Measurements from ENCODE around the gene ARHGEF4.

ARHGEF4 gene

DNA sequence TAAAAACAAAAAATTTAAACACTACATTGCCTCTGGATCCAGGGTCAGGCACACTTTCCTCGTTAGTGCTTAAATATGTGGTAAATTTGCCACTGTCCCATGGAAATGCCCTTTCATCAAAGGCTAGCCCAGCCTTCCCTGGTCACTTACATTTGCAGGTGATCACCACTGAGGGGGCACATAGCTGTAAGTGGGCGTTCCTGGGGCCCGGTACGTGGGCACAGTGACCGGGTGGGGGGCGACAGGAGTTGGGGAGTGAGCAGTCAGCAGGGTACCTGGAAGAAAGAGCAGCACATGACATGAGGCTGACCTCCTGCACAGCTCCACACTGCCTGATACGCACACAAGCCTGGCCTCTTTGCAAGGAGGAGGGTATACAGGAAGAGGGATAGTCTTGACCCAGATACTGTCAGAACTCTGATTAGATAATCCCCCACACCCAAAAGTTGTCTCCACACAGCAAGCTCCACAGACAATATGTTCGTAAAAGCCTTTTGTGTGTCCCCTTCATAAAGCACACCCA, 216.1 kb downstream of the ARHGEF4 start:
- no peaks in the 10 kb centered on the region for H3K9me3 ChIP-seq (replicated peaks in 1 of 11)
- H3K27ac ChIP-seq: no peak overlapping the region
- no peak overlapping the region for H3K9ac ChIP-seq
- no peak overlapping the region for H3K4me3 ChIP-seq
- peaks cover 86 to 100% (median 98%) of the 10 kb centered on the region in 11 experiments for H4K20me1 ChIP-seq
- TF ChIP-seq Cebpa-rat (IDR thresholded peaks at IDR 0.05): no peak
- no peak overlapping the region for H3K4me2 ChIP-seq
- H3K36me3 ChIP-seq: peaks cover 99 to 100% (median 100%) of the 10 kb centered on the region in 11 experiments
- no peaks in the 10 kb centered on the region for H3K27me3 ChIP-seq
- no peaks in the 10 kb centered on the region for H3K4me1 ChIP-seq

DNA sequence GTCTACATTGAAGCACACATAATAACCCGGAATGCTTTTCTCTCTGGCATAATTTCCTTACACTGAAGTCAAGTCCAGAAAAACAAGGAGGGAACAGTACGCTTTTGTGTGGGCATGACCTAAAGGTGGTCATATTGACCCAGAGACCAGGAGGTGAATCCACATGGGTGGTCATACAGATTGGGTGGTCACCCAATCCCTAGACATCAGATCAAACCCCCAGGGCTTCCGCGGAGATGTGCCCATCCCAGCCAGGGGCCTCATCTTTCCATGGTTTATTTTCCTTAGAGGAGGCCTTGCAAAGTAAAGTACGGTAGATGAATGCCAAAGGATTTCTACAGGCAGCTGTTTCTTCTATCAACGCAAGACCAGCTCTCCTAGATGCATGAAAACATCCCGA, 217.8 kb downstream of the ARHGEF4 start:
- Histone ChIP-seq H3K9ac (no peak overlapping the region), H3K4me1 (no peaks in the 10 kb centered on the region), H3K27ac (no peak overlapping the region), H3K27me3 (no peaks in the 10 kb centered on the region), H4K20me1 (peaks cover 86 to 100% (median 99%) of the 10 kb centered on the region in 11 experiments), H3K9me3 (replicated peaks in 1 of 11) (no peaks in the 10 kb centered on the region), H3K4me2 (no peak overlapping the region), H3K36me3 (peaks cover 99 to 100% (median 100%) of the 10 kb centered on the region in 11 experiments), H3K4me3 (no peak overlapping the region)
- no peak for TF ChIP-seq Cebpa-rat (IDR thresholded peaks at IDR 0.05)

DNA sequence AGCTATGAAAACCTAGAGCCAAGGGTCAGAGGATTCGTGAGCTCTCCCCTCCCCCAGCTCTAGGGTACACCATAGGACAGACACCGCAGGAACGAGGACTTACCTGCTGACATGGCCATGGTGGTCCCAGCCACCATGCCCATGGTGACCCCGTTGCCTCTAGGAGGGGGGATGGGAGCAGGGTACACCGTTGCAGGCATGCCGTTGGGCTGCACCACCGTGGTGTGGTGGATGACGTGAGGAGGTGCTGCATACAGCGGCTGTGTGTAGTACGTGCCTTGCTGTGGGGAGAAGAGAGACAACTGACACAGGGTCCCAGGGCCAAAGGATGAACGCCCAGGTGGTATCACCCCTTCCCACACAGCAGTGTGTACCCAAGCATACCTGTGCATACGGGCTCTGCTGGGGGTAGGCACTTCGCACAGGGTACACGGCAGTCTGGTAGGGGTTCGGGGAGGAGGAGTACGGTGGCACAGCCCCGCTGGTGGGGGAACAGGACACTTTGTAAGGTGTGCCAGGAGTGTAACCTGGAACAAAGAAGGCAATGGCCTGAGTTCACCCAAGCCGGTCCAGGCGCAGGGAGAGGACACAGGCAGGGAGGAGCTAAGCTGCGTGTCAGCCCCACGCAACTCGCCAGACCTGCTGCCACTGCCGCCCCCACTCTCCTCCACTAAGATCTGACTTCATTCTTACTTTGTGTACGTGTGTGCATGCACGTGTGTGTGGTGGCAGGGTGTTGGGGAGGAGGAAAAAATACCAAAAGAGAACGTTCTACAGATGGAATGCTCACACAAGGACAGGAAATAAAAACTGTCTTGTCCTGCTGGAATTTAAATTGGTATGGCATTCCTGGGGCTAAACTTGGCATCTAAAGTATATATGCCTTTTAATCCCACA, 218.7 kb downstream of the ARHGEF4 start:
- TF ChIP-seq Cebpa-rat (IDR thresholded peaks at IDR 0.05): no peak
- no peak overlapping the region for H3K4me2 ChIP-seq
- H3K27ac ChIP-seq: no peak overlapping the region
- H3K27me3 ChIP-seq: no peaks in the 10 kb centered on the region
- H3K9ac ChIP-seq: no peak overlapping the region
- no peak overlapping the region for H3K4me3 ChIP-seq
- H3K4me1 ChIP-seq: no peaks in the 10 kb centered on the region
- H4K20me1 ChIP-seq: peaks cover 93 to 100% (median 99%) of the 10 kb centered on the region in 11 experiments
- no peaks in the 10 kb centered on the region for H3K9me3 ChIP-seq (replicated peaks in 1 of 11)
- H3K36me3 ChIP-seq: peaks cover 100% of the 10 kb centered on the region in 11 experiments

DNA sequence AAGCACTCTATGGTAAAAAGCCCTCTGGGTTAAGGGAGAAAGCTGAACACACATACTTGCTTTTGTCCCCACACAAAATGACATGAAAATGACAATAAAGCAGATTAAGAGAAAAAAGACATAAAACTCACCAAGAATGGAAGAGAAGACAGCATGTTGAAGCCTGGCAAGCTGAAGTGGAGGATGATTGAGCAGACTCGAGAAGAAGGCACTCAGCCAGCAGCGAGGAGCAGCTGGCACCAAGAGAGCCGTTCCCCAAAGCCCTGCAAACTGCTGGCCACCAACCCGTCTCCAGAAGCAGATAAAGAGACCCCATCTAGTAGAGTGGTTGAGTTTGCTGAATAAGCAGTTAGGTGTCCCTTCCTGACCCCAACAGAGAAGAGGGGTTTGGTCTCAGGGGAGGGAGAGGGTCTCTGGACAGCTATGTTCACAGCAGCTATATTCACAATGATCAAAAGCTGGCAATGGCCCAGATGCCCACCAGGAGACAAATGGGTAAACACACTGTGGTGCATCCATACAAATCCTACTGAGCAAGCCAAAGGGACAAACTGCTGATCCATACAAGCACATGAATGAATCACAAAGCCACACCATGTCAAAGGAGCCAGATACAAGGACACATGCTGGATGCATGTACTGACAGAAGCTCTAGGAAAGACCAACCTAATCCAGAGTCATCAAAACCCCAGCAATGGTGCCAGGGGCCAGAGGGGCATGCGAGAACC, 219.7 kb downstream of the ARHGEF4 start:
- Histone ChIP-seq H3K4me3 (no peak overlapping the region), H3K4me2 (no peak overlapping the region), H3K27ac (no peak overlapping the region), H3K9ac (no peak overlapping the region), H3K36me3 (peaks cover 96 to 98% (median 97%) of the 10 kb centered on the region in 11 experiments), H3K4me1 (no peaks in the 10 kb centered on the region), H4K20me1 (peaks cover 91 to 100% (median 97%) of the 10 kb centered on the region in 11 experiments), H3K9me3 (replicated peaks in 1 of 11) (no peaks in the 10 kb centered on the region), H3K27me3 (no peaks in the 10 kb centered on the region)
- no peak for TF ChIP-seq Cebpa-rat (IDR thresholded peaks at IDR 0.05)

DNA sequence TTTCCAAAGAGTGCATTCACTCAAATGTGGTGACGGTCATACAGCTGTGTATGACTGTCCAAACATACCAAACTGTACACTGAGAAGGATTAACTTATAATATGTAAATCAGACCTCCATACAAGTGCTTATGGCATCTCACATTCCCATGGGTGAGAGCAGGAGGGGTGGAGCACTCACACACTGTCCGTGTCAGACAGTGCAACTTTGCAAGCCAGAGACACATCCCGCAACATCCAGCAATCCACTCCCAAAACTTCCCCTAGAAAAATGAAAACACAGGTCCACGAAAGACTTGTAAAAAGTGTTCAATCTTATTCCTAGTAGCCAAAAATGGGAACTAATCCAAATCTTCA, 220.2 kb downstream of the ARHGEF4 start:
- Histone ChIP-seq H3K27ac (no peak overlapping the region), H3K9me3 (replicated peaks in 1 of 11) (no peaks in the 10 kb centered on the region), H3K4me3 (no peak overlapping the region), H4K20me1 (peaks cover 92 to 100% (median 97%) of the 10 kb centered on the region in 11 experiments), H3K36me3 (peaks cover 96 to 98% (median 97%) of the 10 kb centered on the region in 11 experiments), H3K4me1 (peaks cover 0 to 2% (median 0%) of the 10 kb centered on the region in 10 experiments; a peak in 1 of 20 replicates), H3K4me2 (no peak overlapping the region), H3K9ac (no peak overlapping the region), H3K27me3 (no peaks in the 10 kb centered on the region)
- no peak for TF ChIP-seq Cebpa-rat (IDR thresholded peaks at IDR 0.05)

DNA sequence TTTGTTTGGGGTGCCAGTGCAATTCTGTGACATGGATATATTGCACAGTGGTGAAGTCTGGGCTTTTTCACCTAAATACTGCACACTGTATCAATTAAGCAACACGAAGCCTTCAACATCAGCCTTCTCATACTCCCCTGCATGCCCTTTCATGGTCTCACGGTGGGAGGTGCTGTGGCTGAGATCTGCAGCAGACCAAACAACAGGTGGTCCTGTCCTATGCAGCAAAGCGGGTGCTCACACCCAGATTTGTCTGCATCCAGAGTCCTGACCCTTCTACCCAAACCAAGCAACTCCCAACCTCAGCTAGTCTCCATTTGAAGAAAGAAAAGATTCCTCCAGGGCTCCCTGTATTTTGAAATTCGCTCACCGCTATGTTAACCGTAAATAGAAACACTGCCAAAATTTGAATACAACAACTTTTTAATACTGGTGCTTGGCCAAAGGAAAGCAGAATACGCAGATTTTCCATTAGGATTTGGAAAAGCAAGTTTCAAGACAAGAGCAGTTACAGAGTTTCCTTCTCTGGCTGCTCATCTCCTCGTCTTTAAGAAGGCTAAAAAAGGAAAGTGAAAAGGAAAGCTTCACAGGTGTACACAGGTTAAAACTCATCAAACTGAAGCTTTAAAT, 221.6 kb downstream of the ARHGEF4 start:
- Histone ChIP-seq H3K27me3 (no peaks in the 10 kb centered on the region), H3K9me3 (replicated peaks in 1 of 11) (no peaks in the 10 kb centered on the region), H3K27ac (no peak overlapping the region), H3K4me3 (no peak overlapping the region), H3K36me3 (peaks cover 96 to 98% (median 97%) of the 10 kb centered on the region in 11 experiments), H3K9ac (no peak overlapping the region), H3K4me1 (peaks cover 0 to 9% (median 0%) of the 10 kb centered on the region in 10 experiments; a peak in 1 of 20 replicates), H3K4me2 (no peak overlapping the region), H4K20me1 (peaks cover 95 to 100% (median 97%) of the 10 kb centered on the region in 11 experiments)
- TF ChIP-seq Cebpa-rat (IDR thresholded peaks at IDR 0.05): no peak

DNA sequence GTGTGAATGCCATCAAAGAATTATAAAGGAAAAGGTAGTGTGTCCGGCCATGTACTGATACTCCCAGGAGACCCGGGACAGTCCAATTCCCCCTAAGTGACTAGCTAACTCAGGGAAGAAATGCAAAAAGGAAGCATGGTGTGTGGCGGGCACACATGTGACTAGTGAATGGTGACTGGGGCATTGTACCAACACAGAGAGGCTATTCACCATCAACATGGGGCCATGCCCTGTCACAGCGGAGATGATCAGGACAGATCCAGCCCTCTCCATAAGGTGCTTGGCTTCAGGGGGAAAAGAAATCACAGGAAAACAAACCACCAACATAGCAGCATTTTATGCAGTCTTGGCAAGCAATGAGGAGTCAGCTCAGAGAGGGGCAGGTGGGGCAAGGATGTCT, 222.2 kb downstream of the ARHGEF4 start:
- peaks cover 96 to 98% (median 97%) of the 10 kb centered on the region in 11 experiments for H3K36me3 ChIP-seq
- peaks cover 95 to 100% (median 97%) of the 10 kb centered on the region in 11 experiments for H4K20me1 ChIP-seq
- no peak overlapping the region for H3K9ac ChIP-seq

DNA sequence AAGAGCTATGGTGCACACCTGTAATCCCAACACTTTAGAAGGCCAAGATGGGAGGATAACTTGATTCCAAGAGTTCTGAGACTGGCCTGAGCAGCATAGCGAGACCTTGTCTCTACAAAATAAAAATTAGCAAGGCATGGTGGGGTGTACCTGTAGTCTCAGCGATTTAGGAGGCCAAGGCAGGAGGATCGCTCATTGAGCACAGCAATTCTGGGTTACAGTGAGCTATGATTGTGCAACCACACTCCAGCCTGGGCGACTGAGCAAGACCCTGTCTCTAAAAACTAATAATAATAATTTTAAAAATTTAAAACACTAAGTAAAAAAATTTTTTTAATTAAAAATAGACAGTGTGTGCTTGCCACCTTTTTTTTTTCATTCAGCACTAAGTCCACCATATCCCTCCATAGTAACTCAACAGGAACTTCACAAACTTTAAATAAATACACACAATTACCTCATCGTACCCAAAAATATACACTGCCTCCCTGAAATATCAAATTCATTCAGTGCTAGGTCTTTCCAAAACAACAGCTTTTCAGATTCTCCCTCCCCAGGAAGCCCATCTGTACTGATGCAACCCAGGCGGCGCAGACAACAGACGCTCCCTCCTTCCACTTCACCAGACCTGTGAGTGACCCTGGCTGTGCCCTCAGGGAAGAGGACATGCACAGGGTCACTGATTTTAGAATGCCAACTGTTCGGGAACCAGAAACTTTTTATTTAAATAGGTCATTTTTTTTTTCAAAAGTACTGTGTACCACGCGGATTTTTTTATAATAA, 227.0 kb downstream of the ARHGEF4 start:
- no peak overlapping the region for H3K4me3 ChIP-seq
- H4K20me1 ChIP-seq: peaks cover 87 to 100% (median 97%) of the 10 kb centered on the region in 11 experiments
- H3K36me3 ChIP-seq: peaks cover 91 to 98% (median 96%) of the 10 kb centered on the region in 11 experiments

More for the DNA sequence above, 222.2 kb downstream of the ARHGEF4 start:
- no peak overlapping the region for H3K4me2 ChIP-seq
- H3K4me3 ChIP-seq: no peak overlapping the region
- no peaks in the 10 kb centered on the region for H3K9me3 ChIP-seq (replicated peaks in 1 of 11)
- no peaks in the 10 kb centered on the region for H3K27me3 ChIP-seq
- TF ChIP-seq Cebpa-rat (IDR thresholded peaks at IDR 0.05): no peak
- H3K4me1 ChIP-seq: peaks cover 0 to 9% (median 0%) of the 10 kb centered on the region in 10 experiments; a peak in 4 of 20 replicates
- no peak overlapping the region for H3K27ac ChIP-seq

More for the DNA sequence above, 227.0 kb downstream of the ARHGEF4 start:
- H3K27me3 ChIP-seq: no peaks in the 10 kb centered on the region
- no peak overlapping the region for H3K27ac ChIP-seq
- peak in 2 of 11 experiments; percentile 14 to 36; a peak in 2 of 22 replicates for TF ChIP-seq Cebpa-rat (IDR thresholded peaks at IDR 0.05)
- no peaks in the 10 kb centered on the region for H3K9me3 ChIP-seq (replicated peaks in 1 of 11)
- H3K9ac ChIP-seq: peak overlapping the region in 1 of 11 experiments; percentile 2; a peak in 1 of 22 replicates
- peaks cover 0 to 9% (median 0%) of the 10 kb centered on the region in 10 experiments; a peak in 4 of 20 replicates for H3K4me1 ChIP-seq
- no peak overlapping the region for H3K4me2 ChIP-seq
